Skeletal muscle tissue (tissue), 4 donors: ENCODE measurements around the gene ENO2. TPM values are rescaled to one million over a fixed set of nuclear protein-coding genes. Genes with fewer than 3 reads are reported as not detected.
"Not testable (repeated sequence)": the region's sequence is repeated elsewhere in the genome, so short reads cannot be mapped to it uniquely, and the experiment has no call there.

Experiments used
- H3K27ac ChIP-seq: one replicate; pipeline ENCODE4 v1.7.0; 2013; ENCODE audit warnings: mild to moderate bottlenecking, low read depth, low read length, inconsistent platforms
- H3K27me3 ChIP-seq, 3 donors: one replicate each; pipeline ENCODE4 v1.7.0; 2013; ENCODE audit warnings: low read length in 3 of 3; ENCODE audit not compliant: control insufficient read depth in 3 of 3, insufficient read depth in 3 of 3
- H3K36me3 ChIP-seq, 3 donors: one replicate each; pipeline ENCODE4 v1.7.0; 2013; ENCODE audit warnings: low read length in 3 of 3; ENCODE audit not compliant: control insufficient read depth in 3 of 3, insufficient read depth in 3 of 3
- H3K4me1 ChIP-seq, 3 donors: one replicate each; pipeline ENCODE4 v1.7.0; 2013; ENCODE audit warnings: low read length in 3 of 3, mild to moderate bottlenecking in 3 of 3; ENCODE audit not compliant: control insufficient read depth in 3 of 3, insufficient read depth in 3 of 3
- H3K4me3 ChIP-seq, 3 donors: one replicate each; pipeline ENCODE4 v1.7.0; 2013; ENCODE audit warnings: low read length in 3 of 3
- H3K9ac ChIP-seq, 3 donors: one replicate each; pipeline ENCODE4 v1.7.0; 2013; ENCODE audit warnings: low read length in 3 of 3, mild to moderate bottlenecking in 3 of 3, moderate library complexity in 2 of 3, low read depth in 1 of 3
- H3K9me3 ChIP-seq, 3 donors: one replicate each; pipeline ENCODE4 v1.7.0; 2013; ENCODE audit warnings: low read length in 3 of 3; ENCODE audit not compliant: control insufficient read depth in 3 of 3
- total RNA-seq: library from RNA; depleted of rRNA; stranded (reverse); fragments of >200 nt; gene quantifications from one replicate; pipeline ENCODE4 v1.2.3, GENCODE V29; 2014
- donor health status: Osteomylitis.

ENO2 gene
- total RNA-seq, 1 donor from 2014 or later: 2.6 TPM

DNA sequence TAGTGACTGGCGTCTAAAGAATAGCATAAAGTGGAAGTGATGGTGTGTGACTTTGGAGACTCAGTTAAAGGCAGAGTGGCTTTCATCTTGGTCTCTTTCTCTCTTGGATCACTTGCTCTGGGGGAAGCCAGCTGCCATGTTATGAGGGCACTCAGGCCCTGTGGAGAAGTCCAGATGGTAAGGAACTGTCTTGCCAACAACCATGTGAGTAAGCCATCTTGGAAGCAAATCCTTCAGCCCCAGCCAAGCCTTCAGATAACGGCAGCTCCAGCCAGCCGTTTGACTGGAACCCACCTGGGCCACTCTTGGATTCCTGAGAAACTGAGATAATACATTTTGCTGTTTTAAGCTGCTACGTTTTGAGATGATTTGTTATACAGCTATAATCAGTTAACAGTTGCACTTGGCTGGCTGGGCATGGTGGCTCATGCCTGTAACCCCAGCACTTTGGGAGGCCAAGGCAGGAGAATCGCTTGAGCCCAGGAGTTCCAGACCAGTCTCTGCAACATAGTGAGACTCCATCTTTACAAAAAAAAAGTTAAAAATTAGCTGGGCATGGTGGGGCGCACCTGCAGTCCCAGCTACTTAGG is 17.4 kb upstream of the ENO2 start:
- H3K27ac ChIP-seq: no peak overlapping the region
- no peaks in the 10 kb centered on the region for H3K9me3 ChIP-seq
- no peaks in the 10 kb centered on the region for H3K36me3 ChIP-seq
- no peak overlapping the region for H3K4me3 ChIP-seq
- no peaks in the 10 kb centered on the region for H3K27me3 ChIP-seq
- H3K9ac ChIP-seq: no peak overlapping the region
- H3K4me1 ChIP-seq: no peaks in the 10 kb centered on the region

DNA sequence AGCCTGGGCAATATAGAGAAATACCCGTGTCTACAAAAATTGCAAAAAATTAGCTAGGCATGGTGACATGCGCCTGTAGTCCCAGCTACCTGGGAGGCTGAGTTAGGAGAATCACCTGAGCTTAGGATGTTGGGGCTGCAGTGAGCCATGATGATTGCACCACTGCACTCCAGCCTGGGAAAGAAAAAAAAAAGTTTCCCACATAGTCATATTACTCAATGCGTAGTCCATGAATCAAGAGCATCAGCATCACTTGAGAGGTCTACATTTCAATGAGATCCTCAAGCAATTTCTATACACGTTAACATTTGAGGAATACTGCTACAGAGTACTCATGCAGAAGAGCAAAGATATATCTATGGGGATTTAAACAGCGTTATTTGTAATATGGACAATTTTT is 15.0 kb upstream of the ENO2 start:
- no peaks in the 10 kb centered on the region for H3K27me3 ChIP-seq
- H3K9me3 ChIP-seq: no peaks in the 10 kb centered on the region
- H3K4me3 ChIP-seq: no peak overlapping the region
- H3K27ac ChIP-seq: no peak overlapping the region
- peaks cover 4 to 7% (median 4%) of the 10 kb centered on the region in 3 donors for H3K4me1 ChIP-seq
- no peak overlapping the region for H3K9ac ChIP-seq
- H3K36me3 ChIP-seq: no peaks in the 10 kb centered on the region

GRCh38 chr12:6899837-6900519 is 14.4 kb upstream of the ENO2 start:
- peak overlapping the region; percentile 23 for H3K27ac ChIP-seq
- H3K9ac ChIP-seq: no peak overlapping the region
- no peaks in the 10 kb centered on the region for H3K9me3 ChIP-seq
- H3K4me1 ChIP-seq: peaks cover 8 to 11% (median 8%) of the 10 kb centered on the region in 3 donors
- H3K27me3 ChIP-seq: no peaks in the 10 kb centered on the region
- no peak overlapping the region for H3K4me3 ChIP-seq
- no peaks in the 10 kb centered on the region for H3K36me3 ChIP-seq

- no peaks in the 10 kb centered on the region for H3K27me3 ChIP-seq
- peaks cover 11 to 18% (median 12%) of the 10 kb centered on the region in 3 donors for H3K4me1 ChIP-seq
- H3K27ac ChIP-seq: no peak overlapping the region
- H3K9ac ChIP-seq: no peak overlapping the region
- peaks cover 0 to 14% (median 7%) of the 10 kb centered on the region in 3 donors for H3K36me3 ChIP-seq
- H3K4me3 ChIP-seq: no peak overlapping the region
- H3K9me3 ChIP-seq: no peaks in the 10 kb centered on the region
Observed at GRCh38 chr12:6902448-6902847, 11.9 kb upstream of the ENO2 start.

DNA sequence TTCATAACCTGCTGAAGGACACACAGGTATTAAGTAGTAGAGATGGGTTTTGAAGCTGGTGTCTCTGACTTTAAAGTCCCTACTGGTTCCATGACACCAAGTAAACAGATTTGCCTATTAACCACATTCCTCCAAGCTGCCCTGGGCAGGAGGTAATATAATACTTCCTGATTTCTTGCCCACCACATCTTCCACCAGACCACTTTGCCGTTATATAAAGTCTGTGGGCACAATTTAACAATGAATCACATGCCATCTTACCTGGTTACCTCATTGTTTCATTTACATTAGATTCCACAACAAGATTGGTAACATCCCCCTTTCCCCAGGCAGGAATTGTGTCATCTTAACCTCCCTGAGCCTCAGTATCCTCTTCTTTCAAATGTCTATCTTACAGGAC is 10.7 kb upstream of the ENO2 start:
- Histone ChIP-seq H3K27ac (no peak overlapping the region), H3K4me3 (no peak overlapping the region), H3K9ac (no peak overlapping the region), H3K9me3 (no peaks in the 10 kb centered on the region), H3K36me3 (peaks cover 0 to 16% (median 8%) of the 10 kb centered on the region in 3 donors), H3K4me1 (peaks cover 11 to 18% (median 12%) of the 10 kb centered on the region in 3 donors), H3K27me3 (no peaks in the 10 kb centered on the region)

DNA sequence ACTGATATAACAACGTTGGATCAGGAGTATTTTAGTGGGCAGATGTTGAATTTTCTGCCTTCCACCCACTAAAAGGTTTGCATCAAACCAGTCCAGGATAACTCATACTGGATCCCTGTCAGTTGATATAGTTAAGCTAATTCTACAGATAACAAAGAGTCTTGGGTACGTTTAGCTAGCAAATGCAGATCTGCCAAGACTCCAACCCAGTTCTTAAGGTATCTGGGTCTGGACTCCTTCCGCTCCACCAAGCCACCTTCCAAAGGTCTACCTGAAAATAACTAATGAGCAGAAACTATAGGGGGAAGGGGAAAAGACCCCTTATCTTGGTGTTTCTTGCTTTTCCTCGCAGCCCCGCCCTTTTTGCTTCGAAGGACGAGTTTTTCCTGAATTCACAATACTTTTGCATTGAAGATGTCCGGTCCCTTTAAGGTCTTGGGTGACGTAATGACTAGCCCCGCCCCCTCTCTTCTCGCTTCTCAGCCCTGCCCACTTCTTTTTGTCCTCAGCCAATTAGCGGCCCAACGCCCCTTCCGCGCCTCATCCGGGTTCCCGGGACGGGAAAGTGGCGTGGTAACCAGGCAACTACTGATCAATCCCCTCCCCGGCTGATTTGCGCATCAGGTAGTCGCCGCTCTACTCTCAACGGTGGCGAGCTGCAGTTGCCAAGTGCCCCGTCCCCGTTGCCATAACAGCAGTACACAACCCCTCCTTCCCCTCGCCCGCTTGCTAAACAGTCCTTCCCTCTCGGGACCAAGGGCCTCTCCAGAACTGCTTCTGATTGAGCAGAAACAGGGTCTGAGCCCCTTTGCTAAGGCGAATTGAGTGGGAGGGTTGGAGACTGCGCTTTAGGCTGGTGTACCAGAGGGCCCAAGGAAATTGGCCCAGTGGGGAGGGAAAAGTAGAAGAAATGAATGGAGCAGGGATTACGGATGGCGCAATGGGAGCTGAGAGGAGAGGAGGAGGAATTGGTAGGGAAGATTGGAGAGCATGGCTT is 9.8 kb upstream of the ENO2 start, which contains the start of gene LRRC23:
LRRC23 (plus strand) TSS at position 543 of the 997 bp plus-strand sequence. CDS start 812 bp downstream, outside the sequence.
- Histone ChIP-seq H3K4me1 (peaks cover 11 to 18% (median 12%) of the 10 kb centered on the region in 3 donors), H3K36me3 (peaks cover 0 to 16% (median 8%) of the 10 kb centered on the region in 3 donors), H3K27me3 (no peaks in the 10 kb centered on the region), H3K9ac (peak within 1 kb of the TSS; percentile 88 to 91 (median 90)), H3K4me3 (peak within 1 kb of the TSS; percentile 95 to 98 (median 98)), H3K27ac (peak within 1 kb of the TSS; percentile 87), H3K9me3 (no peaks in the 10 kb centered on the region)

DNA sequence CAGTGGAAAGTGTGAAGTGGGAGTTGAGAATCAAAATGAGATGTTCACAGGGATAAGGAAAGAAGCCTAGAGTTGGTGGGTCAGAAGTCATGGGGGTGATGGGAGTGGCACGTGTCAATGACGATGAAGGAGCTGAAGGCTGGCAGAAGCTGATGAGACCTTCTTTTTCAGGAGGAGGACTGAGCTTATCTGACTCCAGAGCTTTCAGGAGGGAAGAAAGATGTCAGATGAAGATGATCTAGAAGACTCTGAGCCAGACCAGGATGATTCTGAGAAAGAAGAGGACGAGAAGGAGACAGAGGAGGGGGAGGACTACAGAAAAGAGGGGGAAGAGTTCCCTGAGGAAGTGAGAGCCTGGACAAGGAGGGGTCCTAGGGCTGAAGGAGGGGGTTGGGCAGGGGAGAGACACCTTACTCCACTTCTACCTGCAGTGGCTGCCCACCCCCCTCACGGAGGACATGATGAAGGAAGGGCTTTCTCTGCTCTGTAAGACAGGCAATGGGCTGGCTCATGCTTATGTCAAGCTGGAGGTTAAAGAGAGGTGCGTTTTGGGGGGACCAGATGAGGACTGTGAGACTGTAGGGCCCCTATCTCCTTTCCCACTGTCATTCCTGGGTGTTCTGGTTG is 8.9 kb upstream of the ENO2 start:
- peaks cover 11 to 18% (median 12%) of the 10 kb centered on the region in 3 donors for H3K4me1 ChIP-seq
- peak overlapping the region; percentile 87 for H3K27ac ChIP-seq
- H3K4me3 ChIP-seq: peak overlapping the region; percentile 95 to 98 (median 98)
- H3K27me3 ChIP-seq: no peaks in the 10 kb centered on the region
- peaks cover 0 to 16% (median 8%) of the 10 kb centered on the region in 3 donors for H3K36me3 ChIP-seq
- H3K9me3 ChIP-seq: no peaks in the 10 kb centered on the region
- H3K9ac ChIP-seq: peak overlapping the region; percentile 88 to 91 (median 90)

GRCh38 chr12:6908141-6908540 is 6.2 kb upstream of the ENO2 start:
- not testable (repeated sequence) for H3K9me3 ChIP-seq, H3K4me3 ChIP-seq, H3K27ac ChIP-seq, H3K9ac ChIP-seq
- H3K4me1 ChIP-seq: peaks cover 11 to 18% (median 12%) of the 10 kb centered on the region in 3 donors
- H3K27me3 ChIP-seq: peaks cover 2 to 13% (median 3%) of the 10 kb centered on the region in 3 donors
- H3K36me3 ChIP-seq: peaks cover 0 to 16% (median 8%) of the 10 kb centered on the region in 3 donors

- Histone ChIP-seq H3K36me3 (peaks cover 0 to 16% (median 8%) of the 10 kb centered on the region in 3 donors), H3K4me3 (no peak overlapping the region), H3K9ac (no peak overlapping the region), H3K4me1 (peaks cover 7 to 16% (median 12%) of the 10 kb centered on the region in 3 donors), H3K27me3 (peaks cover 8 to 19% (median 10%) of the 10 kb centered on the region in 3 donors), H3K27ac (no peak overlapping the region), H3K9me3 (no peaks in the 10 kb centered on the region)
Observed at GRCh38 chr12:6909421-6910145, 4.8 kb upstream of the ENO2 start.
